HEK293T (cell line): ENCODE measurements around the gene ADM5.

ENCODE experiments used
- ARNT ChIP-seq: fragments of 450-650 bp; IDR thresholded peaks from 2 replicates; pipeline ENCODE4 v1.6.1; 2017; ENCODE audit warnings: mild to moderate bottlenecking
- ELF4 ChIP-seq: fragments of 450-650 bp; IDR thresholded peaks from 2 replicates; pipeline ENCODE4 v1.6.1; 2017; ENCODE audit warnings: antibody characterized with exemption
- FOXA1 ChIP-seq: fragments of 450-650 bp; IDR thresholded peaks from 2 replicates; pipeline ENCODE4 v1.6.1; 2016; ENCODE audit warnings: mild to moderate bottlenecking
- FOXK2 ChIP-seq: fragments of 450-650 bp; IDR thresholded peaks from 2 replicates; pipeline ENCODE4 v1.6.1; 2016; ENCODE audit warnings: mild to moderate bottlenecking
- FOXM1 ChIP-seq: fragments of 450-650 bp; IDR thresholded peaks from 2 replicates; pipeline ENCODE4 v1.6.1; 2017; ENCODE audit warnings: mild to moderate bottlenecking, borderline replicate concordance
- HDGF ChIP-seq: fragments of 450-650 bp; IDR thresholded peaks from 2 replicates; pipeline ENCODE4 v1.6.1; 2017; ENCODE audit warnings: antibody characterized with exemption, borderline replicate concordance
- L3MBTL2 ChIP-seq: fragments of 450-650 bp; conservative IDR thresholded peaks from 2 replicates; pipeline ENCODE4 v1.6.1; 2016; ENCODE audit warnings: mild to moderate bottlenecking
- LEF1 ChIP-seq: fragments of 450-650 bp; IDR thresholded peaks from 2 replicates; pipeline ENCODE4 v1.6.1; 2017; ENCODE audit warnings: mild to moderate bottlenecking, borderline replicate concordance
- NFRKB ChIP-seq: fragments of 450-650 bp; IDR thresholded peaks from 2 replicates; pipeline ENCODE4 v1.6.1; 2016; ENCODE audit warnings: mild to moderate bottlenecking, moderate library complexity
- SP1 ChIP-seq: fragments of 450-650 bp; IDR thresholded peaks from 2 replicates; pipeline ENCODE4 v1.6.1; 2017
- SUZ12 ChIP-seq: fragments of 450-650 bp; IDR thresholded peaks from 2 replicates; pipeline ENCODE4 v1.6.1; 2016; ENCODE audit warnings: mild to moderate bottlenecking
- TARDBP ChIP-seq: fragments of 450-650 bp; IDR thresholded peaks from 2 replicates; pipeline ENCODE4 v1.6.1; 2016
- ZNF384 ChIP-seq: fragments of 450-650 bp; IDR thresholded peaks from 2 replicates; pipeline ENCODE4 v1.6.1; 2016

- TF ChIP-seq SP1 (no peak), NFRKB (no peak), L3MBTL2 (no peak), SUZ12 (no peak), LEF1 (no peak), ARNT (no peak), FOXK2 (no peak), ELF4 (no peak), FOXM1 (no peak), TARDBP (no peak), FOXA1 (no peak), HDGF (no peak), ZNF384 (no peak)
Measured at GRCh38 chr19:49646586-49646985, 42.8 kb upstream of the ADM5 start.
